H1 (cell line): ENCODE data around the gene GALNT9. TPM values are rescaled to one million over a fixed set of nuclear protein-coding genes. Genes with fewer than 3 reads are reported as not detected.

Experiments
- CTCF ChIA-PET: fragments of 300-600 bp; sonication (Branson Sonifier 250); formaldehyde crosslinking; loops from one replicate; lab custom pipeline; 2021; ENCODE audit not compliant: partially characterized antibody; lab: Charles Lee
- POLR2A ChIA-PET: fragments of 300-600 bp; sonication (Branson Sonifier 250); formaldehyde crosslinking; loops from one replicate; lab custom pipeline; 2021; ENCODE audit warnings: inconsistent platforms; ENCODE audit not compliant: partially characterized antibody; lab: Charles Lee
- DNase-seq, 2 experiments: peaks; one replicate each; pipeline versions ENCODE4 v3.0.0 to v3.0.0-alpha.2; 2010 to 2022; ENCODE audit warnings: low spot score in 2 of 2, low read depth in 1 of 2, mixed read lengths in 1 of 2
- FAIRE-seq: peaks from 2 replicates; lab custom pipeline; 2011; peaks lifted over from hg19 to GRCh38; lab: Jason Lieb, UNC
- H2AFZ ChIP-seq: 2 replicates; pipeline ENCODE4 v1.8.1; 2012; ENCODE audit warnings: low read length, inconsistent platforms
- H2AK5ac ChIP-seq: 2 replicates; pipeline ENCODE4 v1.6.1; 2013; ENCODE audit warnings: low read depth, low read length
- H2BK120ac ChIP-seq: replicated peaks from 2 replicates; pipeline ENCODE3; 2013; ENCODE audit warnings: low read depth, low read length, inconsistent platforms
- H2BK12ac ChIP-seq: 2 replicates; pipeline ENCODE4 v1.6.1; 2013; ENCODE audit warnings: low read depth, low read length
- H2BK15ac ChIP-seq: 2 replicates; pipeline ENCODE4 v1.6.1; 2013; ENCODE audit warnings: low read length
- H2BK20ac ChIP-seq: 2 replicates; pipeline ENCODE4 v1.6.1; 2013; ENCODE audit warnings: low read length
- H2BK5ac ChIP-seq: 2 replicates; pipeline ENCODE4 v1.6.1; 2013; ENCODE audit warnings: low read depth, low read length
- H3K14ac ChIP-seq: 2 replicates; pipeline ENCODE4 v1.6.1; 2013; ENCODE audit warnings: inconsistent platforms; ENCODE audit not compliant: insufficient read length
- H3K18ac ChIP-seq: 2 replicates; pipeline ENCODE4 v1.6.1; 2013; ENCODE audit warnings: low read length; ENCODE audit errors: extremely low read depth
- H3K23ac ChIP-seq: 2 replicates; pipeline ENCODE4 v1.6.1; 2013; ENCODE audit warnings: inconsistent platforms; ENCODE audit not compliant: insufficient read length
- H3K23me2 ChIP-seq: 2 replicates; pipeline ENCODE4 v1.6.1; 2013; ENCODE audit warnings: low read depth, low read length
- H3K27ac ChIP-seq: 2 replicates; pipeline ENCODE4 v1.6.1; 2011; ENCODE audit warnings: low read depth, low read length, inconsistent platforms
- H3K27me3 ChIP-seq, 4 experiments: replicated peaks in 1 of 4; 1 replicate in 1 of 4; 2 replicates in 3 of 4; pipeline versions ENCODE4 v1.6.1 to v1.8.1; 2011 to 2013; ENCODE audit warnings: low read length in 3 of 4, mild to moderate bottlenecking in 3 of 4, inconsistent platforms in 2 of 4, mixed read lengths in 2 of 4, moderate library complexity in 1 of 4; ENCODE audit not compliant: control insufficient read depth in 3 of 4, insufficient read depth in 3 of 4; ENCODE audit errors: extremely low read depth in 1 of 4
- H3K36me3 ChIP-seq, 4 experiments: 2 replicates each; pipeline versions ENCODE4 v1.6.1 to v1.8.1; 2011 to 2013; ENCODE audit warnings: mild to moderate bottlenecking in 4 of 4, low read length in 3 of 4, moderate library complexity in 2 of 4, control low read depth in 1 of 4, inconsistent platforms in 1 of 4; ENCODE audit not compliant: insufficient read depth in 4 of 4, control insufficient read depth in 2 of 4
- H3K4ac ChIP-seq: replicated peaks from 2 replicates; pipeline ENCODE3; 2013; ENCODE audit warnings: low read length, low read depth, mixed read lengths, inconsistent platforms; ENCODE audit not compliant: insufficient read length
- H3K4me1 ChIP-seq, 4 experiments: replicated peaks in 1 of 4; 1 replicate in 1 of 4; 2 replicates in 3 of 4; pipeline versions ENCODE4 v1.6.1 to v1.8.1; 2011 to 2013; ENCODE audit warnings: low read length in 3 of 4, inconsistent platforms in 2 of 4, mixed read lengths in 1 of 4; ENCODE audit not compliant: insufficient read depth in 4 of 4, control insufficient read depth in 3 of 4
- H3K4me2 ChIP-seq, 2 experiments: 2 replicates each; pipeline versions ENCODE4 v1.6.1 to v1.8.1; 2011 to 2013; ENCODE audit warnings: low read depth in 2 of 2, low read length in 2 of 2, control low read depth in 1 of 2, inconsistent platforms in 1 of 2, mild to moderate bottlenecking in 1 of 2; ENCODE audit not compliant: insufficient read depth in 1 of 2
- H3K4me3 ChIP-seq, 4 experiments: fragments of 200-600, 300-600 bp in 1 of 4; sonication (generic), shearing (Covaris generic), sonication (Bioruptor Twin) in 1 of 4; 2 replicates each; pipeline versions ENCODE4 v1.5.1 to v1.8.1; 2011 to 2016; ENCODE audit warnings: low read length in 4 of 4, low read depth in 3 of 4, control low read depth in 2 of 4, inconsistent platforms in 2 of 4, mild to moderate bottlenecking in 2 of 4, mixed read lengths in 1 of 4, moderate library complexity in 1 of 4; ENCODE audit not compliant: insufficient read depth in 2 of 4; ENCODE audit errors: extremely low read depth in 1 of 4
- H3K56ac ChIP-seq: replicated peaks from 2 replicates; pipeline ENCODE3; 2013; ENCODE audit warnings: low read depth, mild to moderate bottlenecking, mixed read lengths, low read length, inconsistent platforms; ENCODE audit not compliant: insufficient read length
- H3K79me1 ChIP-seq: 2 replicates; pipeline ENCODE4 v1.6.1; 2013; ENCODE audit warnings: low read depth, low read length, control low read depth
- H3K79me2 ChIP-seq, 2 experiments: 2 replicates each; pipeline versions ENCODE4 v1.6.1 to v1.8.1; 2012 to 2013; ENCODE audit warnings: low read length in 2 of 2, mild to moderate bottlenecking in 2 of 2, inconsistent platforms in 1 of 2; ENCODE audit not compliant: insufficient read depth in 2 of 2, control insufficient read depth in 1 of 2
- H3K9ac ChIP-seq, 4 experiments: replicated peaks in 1 of 4; 1 replicate in 1 of 4; 2 replicates in 3 of 4; pipeline versions ENCODE4 v1.6.1 to v1.8.1; 2011 to 2013; ENCODE audit warnings: low read depth in 3 of 4, low read length in 3 of 4, control low read depth in 2 of 4, mild to moderate bottlenecking in 2 of 4, moderate library complexity in 2 of 4, inconsistent platforms in 1 of 4; ENCODE audit errors: extremely low read depth in 1 of 4
- H3K9me3 ChIP-seq, 2 experiments: 2 replicates each; pipeline versions ENCODE4 v1.6.1 to v1.8.1; 2012 to 2013; ENCODE audit warnings: mild to moderate bottlenecking in 2 of 2, moderate library complexity in 2 of 2, control low read depth in 1 of 2, inconsistent platforms in 1 of 2, low read depth in 1 of 2, low read length in 1 of 2, mixed read lengths in 1 of 2; ENCODE audit not compliant: insufficient read depth in 2 of 2
- H4K20me1 ChIP-seq, 2 experiments: replicated peaks in 1 of 2; 2 replicates each; pipeline versions ENCODE3 to v1.8.1; 2011 to 2013; ENCODE audit warnings: inconsistent platforms in 2 of 2, low read length in 2 of 2, mild to moderate bottlenecking in 1 of 2; ENCODE audit not compliant: insufficient read depth in 2 of 2, control insufficient read depth in 1 of 2
- H4K5ac ChIP-seq: 2 replicates; pipeline ENCODE4 v1.6.1; 2013; ENCODE audit warnings: low read length, low read depth, mixed read lengths, inconsistent platforms; ENCODE audit not compliant: insufficient read length
- H4K8ac ChIP-seq: 2 replicates; pipeline ENCODE4 v1.8.0; 2013; ENCODE audit warnings: mild to moderate bottlenecking, moderate library complexity, low read length, inconsistent platforms; ENCODE audit not compliant: insufficient read depth; ENCODE audit errors: extremely low read depth
- H4K91ac ChIP-seq: replicated peaks from 2 replicates; pipeline ENCODE3; 2013; ENCODE audit warnings: low read length, mixed read lengths, inconsistent platforms; ENCODE audit not compliant: insufficient read length
- CBX5 ChIP-seq: fragments of 300-800, 300-1000 bp; sonication (generic); IDR thresholded peaks from 2 replicates; pipeline ENCODE4 v1.7.1; 2016; ENCODE audit warnings: antibody characterized with exemption, low read length, low read depth
- HDAC6 ChIP-seq: IDR thresholded peaks from one replicate; pipeline ENCODE4 v1.7.1; 2012; ENCODE audit warnings: low read depth, mild to moderate bottlenecking, inconsistent platforms, low read length, moderate library complexity
- JUND ChIP-seq: IDR thresholded peaks from 2 replicates; pipeline ENCODE4 v1.6.1; 2011; ENCODE audit warnings: mild to moderate bottlenecking, improper control_type of control experiment, low read length
- KDM1A ChIP-seq: fragments of 200-600, 300-600 bp; sonication (generic); IDR thresholded peaks from 2 replicates; pipeline ENCODE4 v1.7.1; 2016; ENCODE audit warnings: mild to moderate bottlenecking, low read length, borderline replicate concordance
- POLR2A ChIP-seq, 2 experiments: IDR thresholded peaks; 1 replicate in 1 of 2; 2 replicates in 1 of 2; pipeline ENCODE4 v1.6.1; 2011; ENCODE audit warnings: low read depth in 2 of 2, low read length in 2 of 2, mild to moderate bottlenecking in 2 of 2; ENCODE audit errors: control extremely low read depth in 1 of 2
- RAD21 ChIP-seq, 2 experiments: IDR thresholded peaks in 1 of 2; conservative IDR thresholded peaks in 1 of 2; 2 replicates each; pipeline ENCODE4 v1.6.1; 2011; ENCODE audit warnings: low read depth in 2 of 2, low read length in 2 of 2, improper control_type of control experiment in 1 of 2, inconsistent platforms in 1 of 2, mild to moderate bottlenecking in 1 of 2, moderate library complexity in 1 of 2
- RNF2 ChIP-seq: fragments of 200-900, 300-1000 bp; sonication (generic); IDR thresholded peaks from 2 replicates; pipeline ENCODE4 v1.7.1; 2016; ENCODE audit warnings: borderline replicate concordance, low read depth, mild to moderate bottlenecking, antibody characterized with exemption, low read length; ENCODE audit not compliant: poor library complexity, severe bottlenecking; ENCODE audit errors: missing control alignments
- SP1 ChIP-seq: IDR thresholded peaks from 2 replicates; pipeline ENCODE4 v1.6.1; 2011; ENCODE audit warnings: low read depth, low read length
- SP4 ChIP-seq: IDR thresholded peaks from 2 replicates; pipeline ENCODE4 v1.6.1; 2012; ENCODE audit warnings: low read length, inconsistent platforms
- TAF1 ChIP-seq: IDR thresholded peaks from 2 replicates; pipeline ENCODE4 v1.6.1; 2011; ENCODE audit warnings: mild to moderate bottlenecking, low read depth, low read length
- WGBS, 2 experiments: shearing (Covaris generic) in 1 of 2; methylation state at CpG; one replicate each; pipeline versions ENCODE4 v1.1.6 to v1.1.7; 2013 to 2015; ENCODE audit warnings: low lambda C conversion rate in 2 of 2, mixed read lengths in 2 of 2, inconsistent platforms in 1 of 2, low coverage in 1 of 2, missing lambda C conversion rate in 1 of 2; ENCODE audit not compliant: insufficient replicate concordance in 2 of 2, insufficient coverage in 1 of 2, insufficient read length in 1 of 2; ENCODE audit errors: extremely low coverage in 1 of 2, missing lambda C conversion rate in 1 of 2; 5-methylcytosine and 5-hydroxymethylcytosine counted together
- polyA plus RNA-seq, 7 experiments: library from polyadenylated mRNA; depleted of rRNA in 3 of 7; stranded (reverse) in 5 of 7; unstranded in 2 of 7; fragments of >200 nt in 5 of 7; fragments of 200-250 nt in 2 of 7; gene quantifications; 1 replicate in 5 of 7; 2 replicates in 1 of 7; 4 replicates in 1 of 7; pipeline versions ENCODE4 v1.2.1 to v1.2.3, GENCODE V29; 2011 to 2013; ENCODE audit warnings: missing spikeins in 2 of 7, mixed read lengths in 2 of 7
- total RNA-seq: library from RNA; stranded (reverse); fragmentation: NEBNext Ultra II Directional; extraction: Animal tissue kit (Norgen Biotek cat#: 25700); gene quantifications from 2 replicates; pipeline ENCODE4 v1.2.1, GENCODE V29; 2021

Gene GALNT9
- total and polyA plus RNA-seq, 2 of the 8 experiments (the other 6 are each of a cell fraction or from before 2014, with no cell fraction given), result 2.0 to 3.6 TPM

GRCh38 chr12:132289356-132290202 lies 39.8 kb downstream of the GALNT9 start:
- no peaks in the 10 kb centered on the region for H3K79me1 ChIP-seq
- H3K36me3 ChIP-seq, result no peaks in the 10 kb centered on the region
- no peak overlapping the region for H2BK12ac ChIP-seq
- no peak overlapping the region for H3K56ac ChIP-seq
- H4K20me1 ChIP-seq, result no peaks in the 10 kb centered on the region
- peaks cover 3 to 23% of the 10 kb centered on the region in 2 experiments; a peak in 3 of 4 replicates for H3K9me3 ChIP-seq
- DNase-seq (no peak), FAIRE-seq (no peak)
- H3K23me2 ChIP-seq, result no peaks in the 10 kb centered on the region
- H3K27me3 ChIP-seq, result peaks cover 0 to 18% (median 6%) of the 10 kb centered on the region in 4 experiments; a peak in 4 of 7 replicates
- H4K5ac ChIP-seq, result no peak overlapping the region
- no peak overlapping the region for H2AK5ac ChIP-seq
- no peak overlapping the region for H2BK120ac ChIP-seq
- WGBS, 2 experiments, result 77% methylated on average over 18 of the region's 19 CpGs; no CpG with 5 or more reads in 1 of the 2 experiments
- no peak overlapping the region for H2AFZ ChIP-seq
- ChIA-PET POLR2A (interaction anchor here (0.5 to 1.4 kb wide), 2 partner anchors 13 to 83 kb away, joined by 3 to 4 read pairs; no protein-coding TSS in a partner anchor), CTCF (interaction anchor here (0.6 to 1.5 kb wide), 5 partner anchors 10 to 98 kb away, joined by 3 to 4 read pairs (median 4); no protein-coding TSS in a partner anchor)
- peak overlapping the region; percentile 32; the same call in 1 of the 2 replicates for H3K18ac ChIP-seq
- H4K8ac ChIP-seq, result peak overlapping the region; percentile 68; the same call in 1 of the 2 replicates
- no peak overlapping the region for H3K23ac ChIP-seq
- no peak overlapping the region for H4K91ac ChIP-seq
- no peaks in the 10 kb centered on the region for H3K79me2 ChIP-seq
- peaks cover 0 to 19% (median 14%) of the 10 kb centered on the region in 4 experiments; a peak in 5 of 7 replicates for H3K4me1 ChIP-seq
- H3K4me2 ChIP-seq, result no peak overlapping the region
- no peak overlapping the region for H2BK5ac ChIP-seq
- no peak overlapping the region for H3K27ac ChIP-seq
- peak overlapping the region; percentile 23 for H3K4ac ChIP-seq
- no peak overlapping the region for H2BK20ac ChIP-seq
- no peak overlapping the region for H2BK15ac ChIP-seq
- H3K14ac ChIP-seq, result no peak overlapping the region
- H3K4me3 ChIP-seq, result no peak overlapping the region
- H3K9ac ChIP-seq, result no peak overlapping the region; a peak in 1 of 7 replicates
- TF ChIP-seq HDAC6 (no peak), RAD21 (IDR thresholded peaks at IDR 0.05 in 1 of 2, conservative IDR thresholded peaks at IDR 0.05 in 1 of 2; ENCODE audit: low read depth in 2 of 2, low read length in 2 of 2) (no peak), RNF2 (no peak), SP4 (no peak), TAF1 (no peak), JUND (no peak), CBX5 (no peak), SP1 (no peak), KDM1A (no peak), POLR2A (IDR thresholded peaks at IDR 0.05; ENCODE audit: control extremely low read depth in 1 of 2, low read depth in 2 of 2, low read length in 2 of 2) (no peak)
